H1 (cell line): ENCODE results near the gene ROBO2. TPM values are rescaled to one million over a fixed set of nuclear protein-coding genes. Genes with fewer than 3 reads are reported as not detected.

Source experiments
- BRCA1 ChIP-seq: IDR thresholded peaks from 2 replicates; pipeline ENCODE4 v1.6.1; 2012; ENCODE audit warnings: low read depth, low read length, improper control_type of control experiment
- CBX5 ChIP-seq: fragments of 300-800, 300-1000 bp; sonication (generic); IDR thresholded peaks from 2 replicates; pipeline ENCODE4 v1.7.1; 2016; ENCODE audit warnings: antibody characterized with exemption, low read length, low read depth
- SRF ChIP-seq: IDR thresholded peaks from 2 replicates; pipeline ENCODE4 v1.6.1; 2011; ENCODE audit warnings: mild to moderate bottlenecking, low read depth, low read length, moderate library complexity
- TCF12 ChIP-seq: IDR thresholded peaks from 2 replicates; pipeline ENCODE4 v1.6.1; 2011; ENCODE audit warnings: low read depth, mild to moderate bottlenecking, low read length
- YY1 ChIP-seq: IDR thresholded peaks from 2 replicates; pipeline ENCODE4 v1.6.1; 2011; ENCODE audit warnings: low read depth, mild to moderate bottlenecking, low read length
- polyA plus RNA-seq, 7 experiments: library from polyadenylated mRNA; depleted of rRNA in 3 of 7; stranded (reverse) in 5 of 7; unstranded in 2 of 7; fragments of >200 nt in 5 of 7; fragments of 200-250 nt in 2 of 7; gene quantifications; 1 replicate in 5 of 7; 2 replicates in 1 of 7; 4 replicates in 1 of 7; pipeline versions ENCODE4 v1.2.1 to v1.2.3, GENCODE V29; 2011 to 2013; ENCODE audit warnings: missing spikeins in 2 of 7, mixed read lengths in 2 of 7
- total RNA-seq: library from RNA; stranded (reverse); fragmentation: NEBNext Ultra II Directional; extraction: Animal tissue kit (Norgen Biotek cat#: 25700); gene quantifications from 2 replicates; pipeline ENCODE4 v1.2.1, GENCODE V29; 2021

Gene ROBO2
- total and polyA plus RNA-seq, 2 of the 8 experiments (the other 6 are each of a cell fraction or from before 2014, with no cell fraction given): 1.5 to 2.9 TPM

GRCh38 chr3:77626157-77626556, 586.3 kb downstream of the ROBO2 start (continued):
- TF ChIP-seq CBX5 (no peak), SRF (no peak), TCF12 (no peak), BRCA1 (no peak), YY1 (no peak)
